Measurements from ENCODE around the gene MDN1.

DNA sequence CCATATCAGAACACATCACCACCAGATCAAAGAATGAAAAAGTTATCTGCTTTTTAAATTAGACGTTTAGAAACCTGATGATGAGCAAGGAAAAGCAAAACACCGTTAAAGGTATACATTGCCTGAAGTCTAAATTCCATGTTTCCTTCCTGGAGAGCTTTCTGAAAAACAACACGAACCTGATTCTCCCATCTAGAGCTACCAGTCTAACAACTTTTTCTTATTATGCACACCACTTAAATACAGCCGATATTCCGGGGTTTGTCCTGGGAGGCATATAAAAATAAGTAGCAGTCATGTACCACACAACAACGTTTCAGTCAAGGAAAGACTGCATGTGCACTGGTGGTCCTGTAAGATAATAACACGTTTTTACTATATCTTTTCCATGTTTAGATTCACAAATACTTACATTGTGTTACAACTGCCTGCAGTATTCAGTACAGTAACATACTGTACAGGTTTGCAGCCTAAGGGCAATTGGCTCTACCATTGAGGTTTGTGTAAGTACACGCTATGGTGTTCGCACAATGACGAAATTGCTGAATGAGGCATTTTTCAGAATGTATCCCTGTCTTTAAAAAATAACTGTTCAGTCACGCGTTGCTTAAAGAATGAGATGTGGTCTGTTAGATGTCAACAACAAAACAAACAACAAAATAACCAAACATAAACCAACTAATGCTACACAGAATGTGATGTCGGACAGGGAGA, 162.0 kb downstream of the MDN1 start:
- TF ChIP-seq, protein P1, sequence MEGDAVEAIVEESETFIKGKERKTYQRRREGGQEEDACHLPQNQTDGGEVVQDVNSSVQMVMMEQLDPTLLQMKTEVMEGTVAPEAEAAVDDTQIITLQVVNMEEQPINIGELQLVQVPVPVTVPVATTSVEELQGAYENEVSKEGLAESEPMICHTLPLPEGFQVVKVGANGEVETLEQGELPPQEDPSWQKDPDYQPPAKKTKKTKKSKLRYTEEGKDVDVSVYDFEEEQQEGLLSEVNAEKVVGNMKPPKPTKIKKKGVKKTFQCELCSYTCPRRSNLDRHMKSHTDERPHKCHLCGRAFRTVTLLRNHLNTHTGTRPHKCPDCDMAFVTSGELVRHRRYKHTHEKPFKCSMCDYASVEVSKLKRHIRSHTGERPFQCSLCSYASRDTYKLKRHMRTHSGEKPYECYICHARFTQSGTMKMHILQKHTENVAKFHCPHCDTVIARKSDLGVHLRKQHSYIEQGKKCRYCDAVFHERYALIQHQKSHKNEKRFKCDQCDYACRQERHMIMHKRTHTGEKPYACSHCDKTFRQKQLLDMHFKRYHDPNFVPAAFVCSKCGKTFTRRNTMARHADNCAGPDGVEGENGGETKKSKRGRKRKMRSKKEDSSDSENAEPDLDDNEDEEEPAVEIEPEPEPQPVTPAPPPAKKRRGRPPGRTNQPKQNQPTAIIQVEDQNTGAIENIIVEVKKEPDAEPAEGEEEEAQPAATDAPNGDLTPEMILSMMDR (conservative IDR thresholded peaks at IDR 0.05): no peak
- no peak for TF ChIP-seq ZFX (IDR thresholded peaks at IDR 0.05)

Data from C4-2B (cell line).